ENCODE data around the gene OXCT1.
"Not testable (repeated sequence)": the region's sequence is repeated elsewhere in the genome, so short reads cannot be mapped to it uniquely, and the experiment has no call there.

The OXCT1 gene

GRCh38 chr5:41874512-41875060 lies 4.4 kb upstream of the OXCT1 start:
- DNase-seq (ENCODE audit: low spot score), result no peak

DNA sequence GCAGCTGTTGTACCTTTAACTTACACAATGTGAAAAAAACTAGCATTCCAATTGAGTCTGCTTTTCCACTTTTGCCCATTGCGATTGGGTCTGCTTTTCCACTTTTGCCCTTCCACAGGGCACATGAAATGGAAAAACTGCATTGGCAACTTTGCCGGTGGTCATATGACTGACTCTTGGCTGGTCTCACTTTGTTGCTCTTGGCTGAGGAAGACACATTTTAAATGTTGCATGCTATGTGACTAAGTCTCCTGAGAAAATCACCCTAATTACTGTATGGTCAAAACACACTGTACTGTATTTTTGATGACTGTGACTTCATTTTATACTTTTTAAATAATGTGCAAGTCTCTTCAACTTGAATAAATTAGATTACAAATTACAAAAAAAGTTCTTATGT lies 1.6 kb upstream of the OXCT1 start:
- DNase-seq (ENCODE audit: low spot score), result peak; percentile 40

DNA sequence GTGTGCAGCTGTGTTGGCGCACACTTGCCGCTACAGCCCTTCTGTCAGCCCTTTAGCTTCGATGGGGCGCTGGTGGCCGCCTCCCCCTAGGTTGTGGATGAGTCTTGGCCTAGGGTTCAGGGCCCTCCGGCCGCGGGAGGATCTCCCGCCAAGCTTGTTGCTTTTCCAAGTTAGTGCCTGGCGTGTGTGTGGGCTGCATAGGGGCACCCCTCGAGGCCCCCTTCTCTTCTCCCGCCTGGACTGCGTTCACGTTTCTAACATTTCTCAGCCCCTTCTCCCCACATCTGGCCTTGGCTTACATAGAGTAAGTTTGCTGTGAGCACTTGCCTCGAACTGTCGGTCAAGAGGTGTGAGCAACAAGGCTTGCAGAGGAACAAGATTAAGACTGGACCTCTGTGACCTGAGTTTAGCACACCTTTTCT lies 413 bp upstream of the OXCT1 start:
- no peak for DNase-seq (ENCODE audit: low spot score)

DNA sequence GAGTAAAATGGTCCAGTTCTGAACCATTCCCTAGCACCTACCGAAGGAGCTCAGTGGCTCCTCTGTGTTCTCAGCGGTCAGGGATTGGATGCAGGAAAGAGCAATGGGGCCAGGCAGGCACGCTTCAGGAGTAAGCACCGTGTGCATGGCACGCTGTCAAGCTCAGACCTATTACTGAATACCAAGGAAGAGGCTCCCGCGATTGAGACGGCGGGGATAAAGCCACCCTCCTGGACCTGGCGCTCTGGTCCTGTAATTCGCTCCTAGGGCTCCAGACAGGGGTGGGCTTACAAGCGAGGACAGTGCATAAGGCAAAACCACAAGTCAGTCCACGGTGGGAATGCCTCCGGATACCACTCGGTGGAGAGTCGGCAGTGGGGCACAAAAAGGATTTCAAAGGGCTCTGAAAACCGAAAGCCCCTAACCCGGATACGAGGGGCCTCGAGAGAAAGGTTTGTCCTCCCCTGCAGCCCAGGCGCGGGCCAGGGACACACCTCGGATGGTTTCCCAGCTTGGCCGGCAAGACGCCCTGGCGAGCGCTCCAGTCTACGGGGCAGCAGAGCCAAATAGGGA lies 988 bp downstream of the OXCT1 start:
- DNase-seq (ENCODE audit: low spot score), result peak; percentile 11

- no peak for DNase-seq (ENCODE audit: low spot score)
Observed at GRCh38 chr5:41863871-41864486, 6.2 kb downstream of the OXCT1 start.

DNA sequence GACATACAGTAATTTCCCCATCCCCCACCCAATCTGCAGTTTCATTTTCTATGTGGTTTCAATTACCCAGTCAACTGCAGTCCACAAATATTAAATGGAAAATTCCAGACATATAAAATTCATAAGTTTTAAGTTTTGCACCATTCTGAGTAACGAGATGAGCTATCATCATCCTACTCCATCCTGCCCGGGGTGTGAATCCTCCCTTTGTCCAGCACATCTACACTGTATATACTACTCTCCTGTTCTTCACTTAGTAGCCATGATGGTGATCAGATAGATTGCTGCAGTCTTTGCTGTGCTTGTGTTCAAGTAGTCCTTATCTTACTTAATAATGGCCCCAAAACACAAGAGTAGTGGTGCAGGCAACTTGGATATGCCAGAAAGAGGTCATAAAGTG lies 11.3 kb downstream of the OXCT1 start:
- no peak for DNase-seq (ENCODE audit: low spot score)

- DNase-seq (ENCODE audit: low spot score), result no peak
Observed at GRCh38 chr5:41857989-41858388, 12.2 kb downstream of the OXCT1 start.

- DNase-seq (ENCODE audit: low spot score), result peak; percentile 73
Observed at GRCh38 chr5:41856644-41857491, 13.4 kb downstream of the OXCT1 start.

DNA sequence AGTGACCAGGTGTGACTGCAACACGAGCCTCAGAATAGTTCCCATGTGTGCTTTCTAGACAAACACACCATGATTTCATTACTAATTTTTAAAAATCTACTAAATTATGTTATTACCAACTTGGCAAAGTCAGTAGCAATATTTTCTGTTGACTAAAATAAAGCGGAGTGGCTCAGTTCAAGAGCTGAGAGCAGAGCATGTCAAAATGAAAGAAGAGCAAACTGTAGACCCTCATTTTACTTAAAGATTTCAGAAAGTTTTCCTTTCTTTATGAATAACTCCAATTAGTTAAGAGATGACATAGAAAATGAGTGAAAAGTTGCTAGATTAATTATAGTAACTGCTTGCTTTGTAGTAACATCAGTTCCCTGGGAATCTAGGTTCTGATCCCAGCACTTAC lies 17.9 kb downstream of the OXCT1 start:
- no peak for DNase-seq (ENCODE audit: low spot score)

DNA sequence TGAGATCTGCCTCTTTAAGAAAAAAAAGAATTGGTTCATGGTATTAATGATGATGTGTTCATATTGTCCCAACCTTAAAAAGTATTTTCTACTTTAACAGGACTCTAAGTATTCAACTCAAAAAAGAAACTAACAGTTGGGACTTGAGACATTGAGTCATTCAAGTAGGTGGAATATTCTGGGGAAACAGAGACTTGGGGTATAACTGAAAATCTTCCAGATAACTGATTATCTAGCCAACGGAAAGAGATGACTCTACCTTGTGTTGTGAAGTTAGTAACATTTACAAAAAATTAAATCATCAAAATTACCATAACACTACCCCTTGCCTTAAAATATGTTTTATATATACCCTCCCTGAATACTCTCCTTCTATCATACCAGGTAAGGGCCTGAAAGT lies 19.1 kb downstream of the OXCT1 start:
- no peak for DNase-seq (ENCODE audit: low spot score)

DNA sequence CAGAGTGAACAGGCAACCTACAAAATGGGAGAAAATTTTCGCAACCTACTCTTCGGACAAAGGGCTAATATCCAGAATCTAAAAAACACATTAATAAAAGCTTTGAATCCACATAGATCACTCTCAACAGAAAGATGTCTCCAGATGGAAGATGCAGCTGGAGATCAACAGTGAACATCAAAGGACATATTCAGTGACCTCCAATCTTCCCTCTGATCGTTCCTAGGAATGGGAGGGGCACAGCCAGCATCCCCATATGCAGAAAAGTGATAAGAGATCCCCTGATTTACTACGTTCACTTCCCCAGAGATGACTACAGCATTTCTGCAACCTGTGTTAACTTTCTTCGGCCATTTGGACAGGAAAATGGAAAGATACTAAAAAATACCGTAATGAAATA lies 21.2 kb downstream of the OXCT1 start:
- no peak for DNase-seq (ENCODE audit: low spot score)

DNA sequence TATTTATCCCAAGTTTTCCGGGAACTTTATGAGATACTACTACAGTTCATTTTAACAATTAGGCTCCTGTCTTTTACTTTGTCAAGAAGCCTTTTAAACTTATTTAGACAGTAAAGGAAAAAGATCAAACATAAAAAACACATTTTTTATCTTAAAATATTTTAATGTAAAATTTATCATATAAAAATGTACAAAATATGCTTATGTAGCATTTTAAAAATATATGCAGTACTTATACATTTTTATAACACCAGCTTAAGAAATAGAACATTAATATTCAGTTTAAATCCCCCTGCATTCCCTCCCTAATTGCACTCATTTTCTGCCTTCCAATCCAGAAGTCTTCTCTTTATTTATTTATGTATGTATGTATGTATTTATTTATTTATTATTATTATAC lies 24.5 kb downstream of the OXCT1 start:
- DNase-seq (ENCODE audit: low spot score), result not testable (repeated sequence)

- DNase-seq (ENCODE audit: low spot score), result no peak
Observed at GRCh38 chr5:41844502-41844901, 25.7 kb downstream of the OXCT1 start.

DNA sequence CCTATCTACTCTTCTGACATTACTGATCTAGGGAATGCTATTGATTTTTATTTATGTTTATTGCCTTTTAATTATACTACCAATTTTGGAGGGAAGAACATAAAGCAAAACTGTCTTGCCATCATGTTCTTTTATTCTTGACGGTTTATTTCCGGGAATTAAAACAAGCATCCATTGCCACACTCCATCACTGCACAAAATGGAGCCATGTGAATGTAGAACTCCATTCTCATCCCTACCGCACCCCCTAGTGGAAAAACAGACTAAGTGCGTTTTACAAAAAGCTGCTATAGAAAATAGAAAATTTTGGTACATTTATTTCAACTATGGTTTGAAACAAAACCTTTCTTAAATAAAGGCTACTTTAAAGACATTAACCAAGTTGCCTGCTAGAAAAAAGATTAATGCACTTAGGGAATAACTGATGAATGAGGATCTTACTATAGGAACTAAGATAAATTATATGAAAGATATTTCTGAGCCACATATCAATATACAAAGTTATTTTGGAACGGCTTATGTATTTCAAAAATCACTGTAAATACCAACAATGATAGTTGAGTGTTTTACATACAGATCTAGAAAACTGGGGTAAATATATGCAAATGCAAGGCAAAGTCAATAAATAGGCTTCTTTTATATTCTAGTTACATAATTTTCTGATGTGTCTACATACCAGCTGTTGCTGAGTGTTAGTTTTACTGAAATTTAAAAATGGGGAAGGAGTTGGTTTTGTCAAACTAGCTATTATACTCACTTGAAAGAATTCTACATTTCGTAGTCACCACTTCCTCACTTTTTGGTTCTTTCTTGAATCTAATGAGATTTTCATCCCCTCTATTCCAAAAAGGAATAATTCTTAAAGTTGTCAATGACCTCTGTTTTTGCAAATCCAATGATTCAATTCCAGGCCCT lies 26.5 kb downstream of the OXCT1 start:
- peak; percentile 52 for DNase-seq (ENCODE audit: low spot score)

DNA sequence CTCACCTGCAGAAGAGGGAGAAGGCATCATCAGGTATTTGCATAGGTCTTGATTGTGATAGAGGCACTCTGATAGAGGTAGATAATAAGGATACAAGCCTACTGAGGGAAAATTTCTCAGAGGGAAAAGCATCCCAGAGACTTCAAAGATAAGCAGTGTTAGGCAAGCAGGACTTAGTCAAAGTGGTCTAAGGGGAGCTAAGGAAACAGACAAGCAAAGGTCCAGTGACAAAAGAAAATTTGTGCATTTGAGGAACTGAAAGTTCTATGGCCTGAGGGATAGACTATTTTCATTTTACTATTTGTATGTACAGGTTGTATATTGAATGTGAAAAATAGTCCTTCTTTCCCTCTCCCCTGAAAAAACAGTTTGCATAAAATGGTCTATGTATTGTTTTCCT lies 27.4 kb downstream of the OXCT1 start:
- DNase-seq (ENCODE audit: low spot score), result no peak

GRCh38 chr5:41841325-41841724 lies 28.9 kb downstream of the OXCT1 start:
- no peak for DNase-seq (ENCODE audit: low spot score)

GRCh38 chr5:41840251-41840650 lies 30.0 kb downstream of the OXCT1 start:
- DNase-seq (ENCODE audit: low spot score), result no peak

DNA sequence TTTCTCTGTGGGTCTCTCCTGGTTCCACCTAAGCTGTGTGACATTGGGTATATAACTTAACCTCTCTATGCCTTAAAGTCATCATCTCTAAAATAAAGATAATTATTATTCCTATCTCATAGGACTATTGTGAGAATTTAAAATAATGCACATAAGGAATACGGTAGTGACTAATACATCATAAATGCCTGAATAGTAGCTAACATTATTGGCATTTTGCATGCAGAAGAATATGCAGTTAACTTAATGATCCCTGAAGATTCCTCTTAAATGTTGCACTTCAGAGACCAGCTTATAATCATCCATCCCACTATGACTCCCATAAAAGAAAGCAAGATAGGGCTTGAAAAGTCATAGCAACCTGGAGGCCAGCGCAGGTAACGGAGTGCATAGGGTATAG lies 32.4 kb downstream of the OXCT1 start:
- no peak for DNase-seq (ENCODE audit: low spot score)

DNA sequence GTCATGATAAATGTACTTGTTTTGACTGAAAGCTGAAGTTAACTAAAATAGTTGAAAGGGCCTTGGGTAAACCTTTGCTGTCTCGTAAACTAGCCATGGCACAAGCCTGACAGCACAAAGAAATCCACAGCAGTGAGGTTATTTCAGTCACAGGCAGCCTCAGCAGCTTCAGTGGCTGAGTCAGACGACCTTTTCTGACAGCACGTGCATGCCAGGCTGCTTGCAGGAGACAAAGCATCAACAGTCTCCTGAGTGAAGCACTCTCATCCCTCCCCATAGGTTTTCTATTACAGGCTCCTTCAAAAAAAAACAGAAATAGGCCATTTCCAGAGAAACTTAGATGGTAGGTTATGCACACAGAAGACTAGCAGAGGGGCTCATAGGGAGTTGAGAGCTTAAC lies 34.6 kb downstream of the OXCT1 start:
- no peak for DNase-seq (ENCODE audit: low spot score)

DNA sequence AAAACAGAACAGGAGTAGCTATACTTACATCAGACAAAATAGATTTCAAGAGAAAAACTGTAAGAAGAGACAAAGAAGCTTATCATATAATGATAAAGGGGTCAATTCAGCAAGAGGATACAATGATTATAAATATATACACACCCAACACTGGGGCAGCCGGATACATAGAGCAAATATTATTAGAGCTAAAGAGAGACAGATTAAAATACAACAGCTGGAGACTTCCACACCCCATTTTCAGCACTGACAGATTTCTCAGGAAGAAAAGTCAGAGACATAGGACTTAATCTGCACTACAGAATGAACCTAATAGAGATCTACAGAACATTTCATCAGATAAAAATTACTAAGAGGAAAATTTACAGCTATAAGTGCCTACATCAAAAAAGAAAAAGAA lies 35.7 kb downstream of the OXCT1 start:
- DNase-seq (ENCODE audit: low spot score), result no peak

- no peak for DNase-seq (ENCODE audit: low spot score)
Observed at GRCh38 chr5:41832430-41832829, 37.8 kb downstream of the OXCT1 start.

DNA sequence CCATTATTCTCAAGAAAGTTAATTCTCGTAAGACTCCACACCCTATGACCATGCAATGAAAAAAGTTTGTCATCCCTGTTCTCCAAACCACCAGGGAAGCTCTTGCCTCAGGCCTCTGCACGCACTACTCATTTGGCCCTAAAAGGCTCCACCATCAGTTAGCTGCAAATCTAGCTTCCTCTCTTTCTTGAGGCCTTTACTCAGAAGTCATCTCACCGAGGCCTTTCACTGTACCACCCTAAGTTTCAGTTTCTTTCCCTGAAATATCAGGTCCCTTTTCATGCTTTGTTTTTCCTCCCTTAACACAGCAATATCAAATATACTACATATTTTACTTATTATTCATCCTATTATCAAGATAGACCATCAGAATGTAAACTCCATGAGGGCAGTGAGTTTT lies 39.1 kb downstream of the OXCT1 start:
- DNase-seq (ENCODE audit: low spot score), result no peak
